ENCODE results near the gene STARD8. TPM values are rescaled to one million over a fixed set of nuclear protein-coding genes. Genes with fewer than 3 reads are reported as not detected.
A peak's percentile ranks its signal among the peaks of the same experiment; 100 is the strongest.
"Not testable (repeated sequence)": the region's sequence is repeated elsewhere in the genome, so short reads cannot be mapped to it uniquely, and the experiment has no call there.

STARD8 gene
- total RNA-seq, 4 donors from 2014 or later = 14.2 to 40.2 (median 24.2) TPM

DNA sequence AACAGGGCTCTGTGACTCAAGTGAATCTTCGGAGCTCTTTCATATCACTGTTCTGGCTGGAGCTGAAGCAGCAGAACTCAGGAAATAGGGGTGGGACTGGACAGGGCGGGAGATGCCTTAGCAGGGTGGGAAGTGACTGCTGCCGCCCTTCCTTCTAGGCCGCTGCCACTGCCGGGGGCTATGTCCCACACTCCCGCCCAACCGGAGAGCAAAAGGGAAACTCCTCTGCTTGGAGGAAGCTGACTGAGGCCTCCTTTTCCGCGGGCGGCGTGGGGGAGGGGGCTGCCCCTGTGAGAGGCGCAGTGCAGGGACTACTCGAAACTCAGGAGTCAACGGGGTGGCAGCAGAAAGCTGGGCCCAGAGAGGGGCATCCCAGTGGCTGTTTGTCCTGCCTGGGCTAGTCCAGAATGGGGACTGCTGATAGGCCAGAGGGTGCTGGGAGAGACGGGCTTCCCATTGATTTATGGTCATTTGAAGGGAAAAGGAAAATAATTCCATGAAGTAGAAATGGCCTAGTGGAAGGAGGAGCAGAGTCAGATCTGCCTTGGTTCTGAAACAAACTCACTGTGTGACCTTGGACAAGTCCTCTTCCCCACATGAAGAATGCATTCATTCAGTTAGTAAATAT is 36.9 kb downstream of the STARD8 start:
- no peak for TF ChIP-seq CTCF (IDR thresholded peaks at IDR 0.05)
- DNase-seq (ENCODE audit: low spot score) (no peak), ATAC-seq (ENCODE audit: low FRiP score) (peak; percentile 39)

- DNase-seq (ENCODE audit: low spot score) (no peak), ATAC-seq (ENCODE audit: low FRiP score) (no peak)
- TF ChIP-seq CTCF (IDR thresholded peaks at IDR 0.05) = no peak
Measured at GRCh38 chrX:68684919-68685304, 37.4 kb downstream of the STARD8 start.

DNA sequence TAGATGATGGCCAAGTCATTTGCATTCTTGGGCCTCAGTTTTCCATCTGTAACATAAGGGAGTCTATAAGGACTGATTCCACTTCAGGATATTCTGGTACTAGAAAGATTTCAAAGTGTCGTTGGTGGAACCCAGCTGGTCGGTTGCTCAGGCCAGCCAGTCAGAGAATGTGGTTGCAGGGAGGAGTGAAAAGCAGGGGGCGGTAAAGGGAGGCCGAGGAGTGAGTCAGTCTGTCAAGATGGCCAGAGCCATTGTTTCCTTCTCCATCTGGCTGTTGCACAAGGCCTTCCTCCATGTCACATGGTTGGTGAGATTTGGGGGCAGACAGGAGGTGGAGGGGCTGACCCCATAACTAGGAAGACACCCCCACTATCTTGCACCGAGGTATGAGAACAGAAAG is 38.2 kb downstream of the STARD8 start:
- DNase-seq (ENCODE audit: low spot score) = no peak
- no peak for ATAC-seq (ENCODE audit: low FRiP score)
- TF ChIP-seq CTCF (IDR thresholded peaks at IDR 0.05) = no peak

DNA sequence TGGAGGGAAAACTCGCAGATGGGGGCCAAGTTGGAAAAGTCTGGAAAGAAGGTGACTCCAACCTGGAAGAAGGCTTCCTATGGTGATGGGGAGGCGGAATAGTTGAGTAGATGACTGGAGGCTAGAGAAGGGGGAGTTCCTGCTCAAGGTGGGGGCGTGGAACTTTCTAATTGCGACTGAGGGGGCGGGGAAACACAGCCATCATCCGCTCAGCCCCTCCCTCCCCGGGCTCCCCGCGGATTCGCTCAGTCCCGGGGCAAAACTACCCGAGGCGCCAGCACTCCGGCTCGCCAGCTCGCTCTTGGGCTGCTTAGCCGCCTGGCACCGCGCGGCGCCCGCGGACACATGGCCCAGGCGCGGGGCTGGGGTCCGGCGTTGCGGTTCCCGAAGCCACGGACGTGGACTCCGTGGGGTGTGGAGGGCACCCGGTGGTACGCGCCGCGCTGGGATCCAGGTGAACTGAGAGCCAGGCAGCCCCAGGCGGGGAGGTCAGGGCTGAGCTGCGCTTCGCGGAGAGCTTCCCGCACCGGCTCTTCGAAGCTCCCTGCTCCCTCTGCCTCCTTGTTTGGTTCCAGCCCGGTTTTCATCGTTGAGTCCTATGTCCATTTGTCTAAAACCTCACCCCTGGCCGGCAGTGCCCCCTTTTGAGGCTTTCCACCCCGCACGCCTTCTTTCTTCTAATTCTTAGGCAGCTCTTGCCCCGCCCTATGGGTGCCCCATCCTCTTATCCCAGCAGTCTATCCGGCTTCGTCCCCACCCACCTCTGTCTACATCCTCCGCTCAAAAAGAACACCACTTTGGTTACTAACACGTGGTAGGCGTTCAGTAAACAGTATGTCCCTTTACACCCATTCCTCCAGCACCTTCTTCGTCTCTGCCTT is 38.9 kb downstream of the STARD8 start:
- no peak for TF ChIP-seq CTCF (IDR thresholded peaks at IDR 0.05)
- DNase-seq (ENCODE audit: low spot score) (no peak), ATAC-seq (ENCODE audit: low FRiP score) (no peak)

GRCh38 chrX:68688931-68689330 is 41.5 kb downstream of the STARD8 start:
- not testable (repeated sequence) for ATAC-seq (ENCODE audit: low FRiP score); DNase-seq (ENCODE audit: low spot score)

GRCh38 chrX:68690936-68691501 is 43.6 kb downstream of the STARD8 start:
- no peak for TF ChIP-seq CTCF (IDR thresholded peaks at IDR 0.05)
- ATAC-seq (ENCODE audit: low FRiP score) = no peak
- DNase-seq (ENCODE audit: low spot score) = no peak

DNA sequence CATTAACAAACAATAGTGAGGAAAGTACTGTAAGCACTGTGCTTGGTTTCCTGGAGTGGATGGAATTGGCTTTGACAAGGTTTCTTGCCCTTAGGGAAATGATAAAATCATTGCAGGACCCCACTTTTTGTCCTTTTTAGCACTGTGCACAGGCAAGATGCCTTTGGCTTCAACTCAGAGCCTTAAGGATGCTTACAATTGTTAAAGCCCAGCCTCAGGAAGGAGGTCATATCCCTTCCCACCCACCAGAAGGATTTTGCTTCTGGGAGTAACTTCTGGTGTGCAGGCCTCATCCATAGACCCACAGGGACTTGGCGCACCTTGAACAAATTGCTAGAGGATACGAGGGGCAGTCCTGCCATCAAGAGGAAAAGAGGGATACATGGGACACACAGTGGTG is 44.5 kb downstream of the STARD8 start:
- no peak for ATAC-seq (ENCODE audit: low FRiP score)
- TF ChIP-seq CTCF (IDR thresholded peaks at IDR 0.05) = no peak
- no peak for DNase-seq (ENCODE audit: low spot score)

Data from omental fat pad (tissue), 4 donors.